Gastrocnemius medialis (tissue), 4 donors: ENCODE measurements around the gene PCDHA3.
"Not testable (repeated sequence)": the region's sequence is repeated elsewhere in the genome, so short reads cannot be mapped to it uniquely, and the experiment has no call there.

Experiments
- CTCF ChIP-seq, 5 experiments: fragments of 450-650 bp in 3 of 5; fragments of 200-600 bp in 2 of 5; sonication (generic) in 2 of 5; IDR thresholded peaks in 4 of 5; conservative IDR thresholded peaks in 1 of 5; 1 replicate in 4 of 5; 2 replicates in 1 of 5; pipeline ENCODE4 v1.5.1; 2016 to 2019; ENCODE audit warnings: antibody characterized with exemption in 5 of 5, mild to moderate bottlenecking in 3 of 5, moderate library complexity in 3 of 5
- POLR2A ChIP-seq, 2 donors: fragments of 450-650 bp; IDR thresholded peaks; one replicate each; pipeline ENCODE4 v1.6.1; 2017; ENCODE audit warnings: antibody characterized with exemption in 2 of 2, mild to moderate bottlenecking in 2 of 2, moderate library complexity in 2 of 2

GRCh38 chr5:140848139-140849102 is 47.6 kb downstream of the PCDHA3 start, which contains the start of gene PCDHA9:
- TF ChIP-seq CTCF (IDR thresholded peaks at IDR 0.05 in 4 of 5, conservative IDR thresholded peaks at IDR 0.05 in 1 of 5); POLR2A (IDR thresholded peaks at IDR 0.05): not testable (repeated sequence)
